WTC11 (cell line): Measurements from ENCODE around the gene FAM181A.

Source experiments
- CBFB ChIP-seq: sonication (generic); formaldehyde crosslinking; IDR thresholded peaks from 2 replicates; pipeline ENCODE4 v1.8.1; 2022; ENCODE audit warnings: mild to moderate bottlenecking, low read depth, missing genetic modification reagents
- CTCF ChIP-seq: fragments of 200-600 bp; IDR thresholded peaks from 2 replicates; pipeline ENCODE4 v1.8.0; 2022; ENCODE audit warnings: antibody characterized with exemption
- E2F5 ChIP-seq: sonication (generic); formaldehyde crosslinking; IDR thresholded peaks from 2 replicates; pipeline ENCODE4 v1.8.1; 2022; ENCODE audit warnings: mild to moderate bottlenecking, moderate library complexity, missing genetic modification reagents
- FOXP1 ChIP-seq: sonication (generic); formaldehyde crosslinking; IDR thresholded peaks from 2 replicates; pipeline ENCODE4 v1.8.0; 2022; ENCODE audit warnings: missing genetic modification reagents, mild to moderate bottlenecking, moderate library complexity, borderline replicate concordance
- RELA ChIP-seq: sonication (generic); formaldehyde crosslinking; IDR thresholded peaks from 2 replicates; pipeline ENCODE4 v1.8.1; 2022; ENCODE audit warnings: missing genetic modification reagents, mild to moderate bottlenecking, borderline replicate concordance
- ZNF219 ChIP-seq: sonication (generic); formaldehyde crosslinking; IDR thresholded peaks from 2 replicates; pipeline ENCODE4 v1.8.0; 2023; ENCODE audit warnings: missing genetic modification reagents, mild to moderate bottlenecking, borderline replicate concordance
- ZNF263 ChIP-seq: sonication (generic); formaldehyde crosslinking; IDR thresholded peaks from 2 replicates; pipeline ENCODE4 v1.8.1; 2022; ENCODE audit warnings: low read depth, mild to moderate bottlenecking, moderate library complexity, missing genetic modification reagents
- TF ChIP-seq, protein P1 (sequence below): sonication (generic); formaldehyde crosslinking; IDR thresholded peaks from 2 replicates; pipeline ENCODE4 v1.8.1; 2022; ENCODE audit warnings: missing genetic modification reagents, borderline replicate concordance
- TF ChIP-seq, protein P2 (sequence below): sonication (generic); formaldehyde crosslinking; IDR thresholded peaks from 2 replicates; pipeline ENCODE4 v1.8.1; 2023; ENCODE audit warnings: mild to moderate bottlenecking, missing genetic modification reagents, moderate library complexity

GRCh38 chr14:93939304-93940229, 12.4 kb downstream of the FAM181A start:
- TF ChIP-seq CTCF, result peak; percentile 92
- TF ChIP-seq ZNF263 (CRISPR knock-in tag), result 0 out of 2 replicates have a peak, but pooled peaks have one; percentile 67
- TF ChIP-seq RELA, result peak; percentile 95; the same call in 1 of the 2 replicates
- TF ChIP-seq, protein P1, sequence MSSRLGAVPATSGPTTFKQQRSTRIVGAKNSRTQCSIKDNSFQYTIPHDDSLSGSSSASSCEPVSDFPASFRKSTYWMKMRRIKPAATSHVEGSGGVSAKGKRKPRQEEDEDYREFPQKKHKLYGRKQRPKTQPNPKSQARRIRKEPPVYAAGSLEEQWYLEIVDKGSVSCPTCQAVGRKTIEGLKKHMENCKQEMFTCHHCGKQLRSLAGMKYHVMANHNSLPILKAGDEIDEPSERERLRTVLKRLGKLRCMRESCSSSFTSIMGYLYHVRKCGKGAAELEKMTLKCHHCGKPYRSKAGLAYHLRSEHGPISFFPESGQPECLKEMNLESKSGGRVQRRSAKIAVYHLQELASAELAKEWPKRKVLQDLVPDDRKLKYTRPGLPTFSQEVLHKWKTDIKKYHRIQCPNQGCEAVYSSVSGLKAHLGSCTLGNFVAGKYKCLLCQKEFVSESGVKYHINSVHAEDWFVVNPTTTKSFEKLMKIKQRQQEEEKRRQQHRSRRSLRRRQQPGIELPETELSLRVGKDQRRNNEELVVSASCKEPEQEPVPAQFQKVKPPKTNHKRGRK (CRISPR knock-in tag), result no peak
- peak; percentile 89 for TF ChIP-seq E2F5 (CRISPR knock-in tag)
- TF ChIP-seq FOXP1 (CRISPR knock-in tag), result peak; percentile 99
- TF ChIP-seq, protein P2, sequence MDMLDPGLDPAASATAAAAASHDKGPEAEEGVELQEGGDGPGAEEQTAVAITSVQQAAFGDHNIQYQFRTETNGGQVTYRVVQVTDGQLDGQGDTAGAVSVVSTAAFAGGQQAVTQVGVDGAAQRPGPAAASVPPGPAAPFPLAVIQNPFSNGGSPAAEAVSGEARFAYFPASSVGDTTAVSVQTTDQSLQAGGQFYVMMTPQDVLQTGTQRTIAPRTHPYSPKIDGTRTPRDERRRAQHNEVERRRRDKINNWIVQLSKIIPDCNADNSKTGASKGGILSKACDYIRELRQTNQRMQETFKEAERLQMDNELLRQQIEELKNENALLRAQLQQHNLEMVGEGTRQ, result 0 out of 2 replicates have a peak, but pooled peaks have one; percentile 24
- TF ChIP-seq ZNF219, result 0 out of 2 replicates have a peak, but pooled peaks have one; percentile 88
- TF ChIP-seq CBFB (CRISPR knock-in tag), result peak; percentile 52
